ENCODE results near the gene GFPT1.
"Not testable (repeated sequence)": the region's sequence is repeated elsewhere in the genome, so short reads cannot be mapped to it uniquely, and the experiment has no call there.

Gene GFPT1

DNA sequence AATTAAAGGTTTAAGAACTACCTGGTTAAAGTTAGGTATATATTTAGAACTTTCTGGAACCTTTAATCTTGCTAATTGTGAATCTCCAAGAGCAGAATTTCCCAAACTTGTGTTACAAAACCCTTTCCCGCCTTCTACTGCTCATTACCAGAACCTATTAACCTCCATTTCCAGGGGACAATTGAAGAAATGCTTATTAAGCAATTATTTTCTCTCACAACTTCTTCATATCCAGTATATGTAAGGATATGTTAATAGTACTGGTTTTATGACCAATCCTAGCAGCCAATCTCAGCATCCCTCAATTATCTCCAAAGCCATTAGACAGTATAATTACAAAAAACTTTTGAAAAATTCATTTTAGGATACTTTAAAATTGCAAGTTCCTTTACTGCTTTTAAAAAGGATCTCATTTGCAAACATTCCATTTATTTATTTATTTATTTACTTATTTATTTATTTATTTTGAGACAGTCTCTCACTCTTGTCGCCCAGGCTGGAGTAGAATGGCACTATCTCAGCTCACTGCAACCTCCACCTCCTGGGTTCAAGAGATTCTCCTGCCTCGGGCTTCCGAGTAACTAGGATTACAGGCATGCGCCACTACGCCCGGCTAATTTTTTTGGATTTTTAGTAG, 3.7 kb downstream of the GFPT1 start:
- no peak for DNase-seq

DNA sequence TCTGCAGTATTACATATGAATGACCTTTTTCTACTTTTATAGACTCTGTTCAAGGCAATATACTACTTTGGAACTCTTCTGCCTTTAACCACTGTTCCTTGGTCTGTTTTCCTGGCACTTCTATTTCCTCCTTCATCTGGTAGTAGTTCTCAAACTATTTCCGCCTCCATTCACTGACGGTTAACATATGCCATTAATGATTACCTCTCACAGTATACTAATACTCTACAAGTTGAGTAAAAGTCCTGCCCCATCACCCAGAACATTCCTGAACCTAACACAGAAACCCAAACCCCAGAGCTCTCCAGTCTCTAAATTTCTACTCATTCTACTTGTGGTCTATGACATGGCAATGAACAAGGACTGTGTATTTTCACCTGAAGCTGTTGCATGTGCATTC, 4.5 kb downstream of the GFPT1 start:
- DNase-seq = no peak

DNA sequence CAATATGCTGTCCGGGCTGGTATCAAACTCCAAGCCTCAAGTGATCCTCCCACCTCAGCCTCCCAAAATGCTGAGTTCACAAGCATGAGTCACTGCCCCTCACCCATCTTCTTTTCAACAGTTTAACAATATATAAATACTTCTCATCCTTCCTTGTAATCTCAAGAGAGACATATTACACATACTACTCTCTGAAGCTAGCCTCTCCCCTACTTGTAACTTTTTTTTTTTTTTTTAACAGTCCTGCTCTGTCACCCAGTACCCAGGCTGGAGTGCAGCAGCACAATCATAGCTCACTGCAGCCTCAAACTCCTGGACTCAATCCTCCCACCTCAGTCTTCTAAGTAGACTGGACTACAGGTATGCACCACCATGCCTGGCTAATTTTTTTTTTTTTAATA, 5.7 kb downstream of the GFPT1 start:
- no peak for DNase-seq

DNA sequence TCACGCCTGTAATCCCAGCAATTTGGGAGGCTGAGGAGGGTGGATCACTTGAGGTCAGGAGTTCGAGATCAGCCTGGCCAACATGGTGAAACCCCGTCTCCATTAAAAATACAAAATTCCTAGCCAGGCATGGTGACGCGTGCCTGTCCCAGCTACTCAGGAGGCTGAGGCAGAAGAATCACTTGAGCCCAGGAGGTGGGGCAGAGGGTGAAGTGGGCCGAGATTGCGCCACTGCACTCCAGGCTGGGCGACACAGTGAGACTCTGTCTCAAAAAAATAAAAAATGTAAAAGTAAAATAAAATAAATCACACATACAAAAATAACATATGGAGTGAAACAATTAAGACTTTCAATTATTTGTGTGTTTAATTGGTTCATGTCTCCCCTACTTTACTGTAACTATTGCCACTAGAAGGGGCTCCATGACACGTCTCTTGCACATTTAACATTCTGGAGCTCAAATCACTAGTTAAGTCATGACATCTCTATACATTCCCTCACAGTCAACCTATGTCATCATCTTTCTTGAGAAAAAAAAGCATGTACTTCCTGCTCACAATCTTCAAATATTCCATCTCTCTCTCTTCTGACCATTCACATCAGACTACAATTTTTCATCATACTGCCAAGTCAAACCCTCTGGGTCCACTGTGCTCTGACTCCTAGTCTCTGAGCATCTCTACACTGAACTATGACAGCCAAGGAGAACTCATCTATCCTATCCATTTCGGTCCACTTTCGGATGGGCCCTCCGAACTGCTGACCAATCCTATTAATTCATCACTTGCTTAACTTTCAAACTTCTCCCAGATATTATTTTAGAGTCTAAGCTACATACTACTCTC, 6.7 kb downstream of the GFPT1 start:
- DNase-seq = no peak

DNA sequence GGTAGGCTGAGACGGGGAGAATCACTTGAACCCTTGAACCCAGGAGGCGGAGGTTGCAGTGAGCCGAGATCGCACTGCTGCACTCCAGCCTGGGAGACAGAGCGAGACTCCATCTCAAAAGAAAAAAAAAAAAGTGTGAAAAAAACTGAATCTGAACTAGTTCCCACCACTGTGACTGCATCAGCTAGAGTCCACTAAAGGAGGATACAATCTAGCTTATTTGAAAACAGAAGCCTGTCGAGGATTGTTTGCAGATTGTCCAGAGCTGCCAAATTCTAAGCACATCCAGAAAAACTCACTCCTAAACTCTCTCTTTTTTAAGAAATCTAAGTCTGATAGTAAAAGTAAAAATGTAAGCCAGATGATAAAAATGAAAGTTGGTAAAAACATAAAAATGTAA, 10.6 kb downstream of the GFPT1 start:
- DNase-seq = no peak

DNA sequence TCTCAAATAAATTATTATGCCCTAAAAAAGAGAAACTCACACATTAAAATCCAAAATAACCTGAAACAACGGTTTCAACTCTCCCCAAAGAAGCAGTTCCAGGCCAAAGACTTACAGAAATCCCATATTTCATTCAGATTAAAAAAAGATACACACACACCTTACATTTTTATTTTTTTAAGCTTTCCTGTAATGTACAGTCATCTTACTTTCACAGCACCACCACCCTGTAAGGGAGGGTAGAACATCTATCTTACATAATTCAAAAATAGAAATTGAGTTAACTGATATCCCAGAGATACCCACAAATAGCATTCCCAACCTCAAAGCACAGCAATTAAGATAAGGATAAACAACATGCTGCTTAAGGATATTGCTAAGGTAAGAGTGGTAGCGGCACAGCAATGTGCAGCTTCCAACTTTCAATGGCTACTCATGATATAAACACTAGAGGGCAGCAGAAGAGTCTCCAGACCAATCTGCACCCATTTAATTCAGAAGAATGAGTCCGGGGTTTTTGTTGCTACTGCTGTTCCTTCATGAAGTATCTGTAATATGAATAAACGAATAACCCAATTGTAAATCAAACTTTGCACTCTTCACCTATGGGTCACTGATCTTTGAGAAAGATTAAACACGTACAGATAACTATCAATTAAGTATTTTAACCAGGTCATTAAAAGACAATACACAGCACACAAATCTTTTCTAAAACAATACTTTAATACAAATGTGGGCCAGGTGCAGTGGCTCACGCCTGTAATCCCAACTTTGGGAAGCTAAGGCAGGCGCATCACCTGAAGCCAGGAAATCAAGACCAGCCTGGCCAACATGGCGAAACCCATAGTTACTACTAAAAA, 11.3 kb downstream of the GFPT1 start:
- no peak for DNase-seq

DNA sequence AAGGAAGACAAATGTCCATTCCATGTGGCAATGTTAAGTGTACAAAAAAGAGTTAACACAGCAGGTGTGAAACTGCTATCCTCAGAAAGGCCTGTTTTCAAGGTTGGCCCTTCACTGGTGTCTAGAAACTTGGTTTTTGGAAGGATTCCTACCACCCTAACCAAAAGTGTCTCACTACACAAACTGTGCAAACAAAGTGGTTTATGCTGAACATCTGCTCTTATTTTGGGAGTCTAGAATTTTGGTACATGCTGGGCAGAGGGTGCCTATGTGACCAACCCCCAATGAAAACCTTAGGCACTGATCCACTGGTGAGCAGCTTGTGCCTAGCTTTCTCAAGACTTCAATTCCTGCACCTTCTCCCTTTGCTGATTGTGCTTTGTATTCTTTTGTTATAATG, 14.3 kb downstream of the GFPT1 start:
- DNase-seq = no peak

DNA sequence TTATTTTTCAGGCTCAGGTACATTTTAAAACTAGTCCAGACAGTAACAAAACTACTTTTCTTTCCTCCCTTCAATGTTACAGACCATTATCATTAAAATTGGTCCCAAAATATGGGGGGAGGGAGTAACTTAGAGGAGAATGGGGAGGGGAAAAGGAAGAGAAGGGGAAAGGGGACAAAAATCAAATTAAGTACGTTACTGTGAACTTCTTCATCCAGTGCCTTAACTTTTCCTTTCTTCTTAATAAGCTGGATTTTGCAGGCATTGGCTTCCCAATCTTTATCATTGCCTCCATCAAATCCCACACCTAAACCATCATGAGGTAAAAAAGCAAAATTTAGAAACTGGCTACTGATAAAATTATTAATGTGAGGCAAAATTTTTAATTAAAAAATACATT, 17.2 kb downstream of the GFPT1 start:
- no peak for DNase-seq

DNA sequence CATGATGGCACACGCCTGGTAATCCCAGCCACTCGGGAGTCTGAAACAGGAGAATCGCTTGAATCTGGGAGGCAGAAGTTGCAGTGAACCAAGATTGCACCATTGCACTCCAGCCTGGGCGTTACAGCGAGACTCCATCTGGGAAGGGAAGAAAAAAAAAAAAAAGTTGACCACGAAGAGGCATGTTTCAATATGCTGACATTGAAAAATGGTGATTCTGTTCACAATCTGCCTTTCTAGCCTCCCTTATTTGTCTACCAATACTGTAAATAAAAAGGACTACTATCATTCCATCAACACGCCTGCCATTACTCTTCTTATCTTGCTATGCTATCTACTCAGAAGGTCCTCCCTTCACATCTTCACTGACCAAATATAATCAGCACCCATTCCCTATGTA, 18.4 kb downstream of the GFPT1 start:
- DNase-seq = no peak

DNA sequence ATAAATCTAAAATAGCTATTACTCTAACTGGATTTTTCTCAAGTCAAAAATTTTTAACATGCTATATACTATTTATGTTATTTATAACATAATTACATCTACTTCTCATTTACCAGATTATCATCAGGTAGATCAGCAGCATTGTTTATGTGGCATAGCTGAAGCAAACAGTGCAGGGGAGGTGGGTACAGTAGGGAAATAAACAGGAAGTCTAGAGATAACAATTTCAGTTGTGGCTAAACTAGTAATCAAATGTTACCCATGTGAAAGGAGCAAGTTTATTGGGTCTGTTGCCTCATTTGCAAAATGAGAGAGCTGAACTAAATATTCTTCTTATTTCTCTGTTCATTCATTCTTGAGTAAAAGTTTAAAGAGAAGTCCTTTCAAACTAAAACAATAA, 27.7 kb downstream of the GFPT1 start:
- DNase-seq = no peak

DNA sequence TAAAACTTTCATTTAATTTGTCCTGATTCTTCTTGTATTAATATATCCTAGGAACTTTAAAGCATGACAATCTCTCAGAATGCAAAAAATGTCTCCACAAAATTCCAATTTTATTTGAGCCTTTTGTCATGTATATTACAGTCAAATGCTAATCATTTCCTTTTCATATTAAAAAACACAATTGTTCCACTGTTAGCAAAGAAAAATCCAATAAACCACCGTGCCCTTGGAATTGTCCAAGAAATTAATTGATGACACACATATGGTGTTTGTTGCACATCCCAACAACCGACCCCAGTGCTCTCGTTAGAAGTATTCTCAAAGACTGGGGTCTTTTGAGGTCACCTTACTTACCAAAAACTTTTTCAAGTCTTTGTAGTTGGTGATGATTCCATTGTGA, 28.1 kb downstream of the GFPT1 start:
- DNase-seq = no peak

DNA sequence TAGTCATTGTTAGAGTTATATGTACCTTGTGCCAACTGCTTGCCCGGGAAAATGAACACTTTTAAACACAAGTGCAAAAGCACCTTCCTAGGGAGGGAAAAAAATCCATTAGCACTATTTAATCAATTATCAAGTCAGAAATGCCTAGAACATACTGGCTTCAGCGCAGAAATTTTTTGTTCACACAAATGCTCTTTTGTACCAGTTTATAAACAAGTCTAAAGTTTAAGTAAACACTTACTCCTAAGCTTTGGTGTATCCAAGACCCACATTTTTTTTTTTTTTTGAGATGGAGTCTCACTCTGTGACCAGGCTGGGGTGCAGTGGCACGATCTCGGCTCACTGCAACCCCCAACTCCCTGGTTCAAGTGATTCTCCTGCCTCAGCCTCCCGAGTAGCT, 30.6 kb downstream of the GFPT1 start:
- DNase-seq = no peak

DNA sequence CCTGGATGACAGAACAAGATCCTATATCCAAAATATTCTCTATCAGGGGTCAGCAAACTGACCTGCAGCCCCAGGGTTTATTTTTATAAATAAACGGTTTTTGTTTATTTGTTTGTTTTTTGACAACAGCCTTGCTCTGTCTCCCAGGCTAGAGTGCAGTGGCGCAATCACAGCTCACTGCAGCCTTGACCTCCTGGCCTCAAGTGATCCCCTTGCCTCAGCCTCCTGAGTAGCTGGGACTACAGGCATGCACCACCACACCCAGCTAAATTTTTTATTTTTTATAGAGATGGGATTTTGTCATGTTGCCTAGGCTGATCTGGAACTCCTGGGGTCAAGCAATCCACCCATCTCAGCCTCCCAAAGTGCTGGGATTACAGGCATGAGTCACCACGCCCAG, 32.1 kb downstream of the GFPT1 start:
- not testable (repeated sequence) for DNase-seq

DNA sequence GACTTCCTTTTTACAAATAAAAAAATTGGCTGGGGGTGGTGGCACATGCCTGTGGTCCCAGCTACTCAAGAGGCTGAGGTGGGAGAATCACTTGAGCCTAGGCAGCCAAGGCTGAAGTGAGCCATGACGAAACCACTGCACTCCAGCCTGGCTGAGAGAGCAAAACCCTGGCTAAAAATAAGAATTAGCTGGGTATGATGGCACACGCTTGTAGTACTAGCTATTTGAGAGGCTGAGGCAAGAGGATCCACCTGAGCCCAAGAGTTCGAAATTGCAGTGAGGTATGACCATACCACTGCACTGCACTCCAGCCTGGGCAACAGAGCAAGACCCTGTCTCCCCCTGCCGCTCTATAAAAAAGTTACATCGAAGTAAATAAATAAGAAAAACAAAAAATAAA, 33.7 kb downstream of the GFPT1 start:
- DNase-seq = no peak

DNA sequence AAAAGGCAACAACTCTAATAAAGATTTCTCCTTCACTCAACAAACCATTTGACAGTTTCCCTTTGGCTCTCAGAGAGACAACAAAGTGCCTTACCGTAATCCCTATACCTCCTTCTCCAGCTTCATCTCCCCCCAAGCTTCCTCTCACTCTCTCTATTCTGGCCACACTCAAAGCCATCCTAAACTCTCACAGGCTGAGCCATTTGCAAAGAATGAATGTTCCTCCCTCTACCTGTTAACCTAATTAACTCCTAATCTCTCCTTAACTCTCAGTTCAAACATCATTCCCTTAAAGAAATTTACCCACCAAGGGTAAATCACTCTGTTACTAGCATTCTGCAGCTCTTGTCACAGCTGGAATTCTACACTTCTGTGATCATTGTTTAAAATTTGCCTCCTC, 38.2 kb downstream of the GFPT1 start:
- DNase-seq = no peak

DNA sequence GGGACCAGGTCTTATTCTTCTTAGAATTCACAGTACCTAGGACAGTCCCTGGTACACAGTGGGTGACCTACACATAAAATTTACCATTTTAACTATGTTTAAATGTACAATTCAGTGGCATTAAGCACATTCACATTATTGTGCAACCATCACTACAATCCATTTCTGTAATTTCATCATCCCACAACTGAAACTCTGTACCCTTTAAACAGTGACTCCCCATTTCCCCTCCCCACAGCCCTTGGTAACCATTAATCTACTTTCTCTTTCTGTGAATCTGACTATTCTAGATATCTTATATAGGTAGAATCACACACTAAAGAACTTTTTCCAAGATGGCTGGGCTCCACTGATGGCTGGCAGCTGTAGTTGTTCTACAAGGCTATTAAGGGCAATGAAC, 41.6 kb downstream of the GFPT1 start:
- DNase-seq = no peak

DNA sequence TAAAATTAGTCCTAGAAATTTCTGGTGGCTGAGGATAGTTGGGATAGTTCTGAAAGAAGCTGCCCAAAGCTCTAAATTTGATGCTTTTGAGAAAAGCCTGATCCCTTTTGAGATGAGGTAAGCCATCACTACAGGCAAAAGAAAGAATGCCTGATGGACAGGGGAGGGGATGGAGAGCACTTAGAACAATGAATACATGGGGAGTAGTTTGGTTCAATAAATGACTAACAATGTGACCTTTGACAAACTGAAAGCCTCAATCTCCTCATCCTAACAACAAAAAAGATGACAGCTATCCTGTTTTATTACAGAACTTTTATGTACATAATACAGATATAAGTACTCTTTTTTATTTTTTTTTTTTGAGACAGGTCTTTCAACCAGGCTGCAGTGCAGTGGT, 42.7 kb downstream of the GFPT1 start:
- no peak for DNase-seq

DNA sequence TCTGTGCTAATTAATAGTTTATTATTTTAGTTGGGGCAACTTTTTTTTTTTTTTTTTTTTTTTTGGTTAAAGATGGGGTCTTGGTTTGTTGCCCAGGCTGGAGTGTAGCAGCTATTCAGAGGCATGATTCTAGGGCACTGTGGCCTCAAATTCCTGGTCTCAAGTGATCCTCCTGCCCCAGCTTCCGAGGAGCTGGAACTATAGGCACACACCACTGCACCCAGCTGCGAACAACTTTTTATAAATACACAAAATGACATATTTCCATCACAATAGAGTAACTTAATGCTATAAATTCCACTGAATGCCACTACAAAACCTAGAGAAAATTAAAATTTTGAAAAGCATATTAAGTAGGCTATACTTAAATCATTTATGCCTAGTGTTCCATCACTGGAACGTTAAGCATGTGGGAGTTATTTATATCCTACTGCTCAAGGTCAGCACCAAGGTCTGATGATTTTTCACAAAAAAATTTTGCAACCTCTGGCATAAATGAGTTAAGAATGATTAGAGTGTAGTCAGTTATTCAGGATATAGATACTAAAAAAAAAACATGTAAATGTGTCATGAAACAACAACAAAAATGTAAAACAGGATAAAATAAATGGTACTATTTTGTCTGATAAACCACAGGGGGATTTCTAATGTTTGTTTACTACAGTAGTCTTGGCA, 46.8 kb downstream of the GFPT1 start:
- no peak for DNase-seq

DNA sequence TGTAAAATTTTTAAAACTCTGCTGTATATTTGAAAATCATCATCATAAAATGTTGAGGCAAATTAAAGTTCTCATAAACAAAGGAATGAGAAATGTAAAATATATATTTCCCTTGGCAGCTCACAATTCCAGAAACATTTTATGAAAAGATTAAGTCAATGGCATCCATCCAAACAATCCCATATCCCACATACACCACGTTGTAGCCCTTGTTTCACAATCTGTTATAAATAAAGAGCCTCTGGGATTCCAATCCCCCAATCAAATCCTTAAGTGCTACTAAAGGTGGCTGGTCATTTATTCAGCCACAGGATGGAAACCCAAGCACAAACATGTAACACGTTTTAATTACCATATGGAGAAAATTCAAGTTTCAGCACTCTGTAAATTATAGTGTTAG, 51.7 kb downstream of the GFPT1 start:
- DNase-seq = no peak

DNA sequence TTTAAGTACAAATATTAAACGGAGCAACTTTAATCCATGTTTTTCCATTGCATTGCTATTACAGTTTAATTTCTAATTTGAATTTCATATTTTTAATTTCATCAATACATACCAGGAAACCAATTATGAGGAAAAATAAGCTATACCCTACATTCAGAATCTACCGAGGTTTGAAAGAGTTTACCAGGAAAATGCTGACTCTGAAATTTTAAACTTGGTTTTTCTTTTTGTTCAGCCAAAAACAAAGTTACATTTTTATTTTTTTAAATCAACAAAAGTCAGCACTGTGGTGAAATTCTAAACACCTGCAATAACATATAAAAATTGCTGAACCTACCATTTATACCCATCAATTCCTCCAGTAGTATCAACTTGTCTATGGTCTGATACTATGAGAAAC, 53.7 kb downstream of the GFPT1 start:
- no peak for DNase-seq

DNA sequence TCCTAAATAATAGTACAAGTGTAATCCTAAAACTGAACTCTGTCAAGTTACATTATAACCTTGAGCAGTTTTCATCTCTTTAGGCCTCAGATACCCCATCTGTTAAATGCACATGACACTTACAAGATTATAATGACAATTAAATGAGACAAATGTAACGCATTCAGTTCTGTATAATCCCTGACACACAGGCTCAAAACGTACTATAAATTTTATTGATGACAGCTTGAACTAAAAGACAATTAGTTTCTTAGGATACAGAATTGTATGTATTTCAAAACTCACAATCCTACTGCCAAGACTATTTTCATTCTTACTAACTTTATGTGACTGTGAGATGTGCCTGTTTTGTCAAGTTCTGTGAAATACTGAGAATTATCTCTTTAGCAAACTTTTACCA, 56.2 kb downstream of the GFPT1 start:
- no peak for DNase-seq

DNA sequence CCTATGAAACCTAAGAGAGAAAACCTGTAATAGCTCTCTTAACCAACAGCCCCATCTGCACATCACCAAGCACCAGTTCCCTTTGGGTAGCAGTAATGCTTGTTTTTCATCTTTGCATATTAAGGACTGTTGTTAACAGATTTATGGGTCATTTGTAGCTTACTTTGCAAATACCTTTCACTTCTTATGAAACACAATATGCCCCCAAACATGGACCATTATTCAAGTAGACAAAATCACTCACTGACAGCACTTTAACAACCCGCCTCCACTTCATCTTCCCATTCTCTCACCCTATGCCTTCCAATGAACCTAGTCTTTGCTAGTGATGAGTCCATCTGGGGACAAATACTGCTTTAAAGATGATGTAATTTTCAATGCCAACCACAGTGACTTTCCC, 64.4 kb downstream of the GFPT1 start:
- no peak for DNase-seq

DNA sequence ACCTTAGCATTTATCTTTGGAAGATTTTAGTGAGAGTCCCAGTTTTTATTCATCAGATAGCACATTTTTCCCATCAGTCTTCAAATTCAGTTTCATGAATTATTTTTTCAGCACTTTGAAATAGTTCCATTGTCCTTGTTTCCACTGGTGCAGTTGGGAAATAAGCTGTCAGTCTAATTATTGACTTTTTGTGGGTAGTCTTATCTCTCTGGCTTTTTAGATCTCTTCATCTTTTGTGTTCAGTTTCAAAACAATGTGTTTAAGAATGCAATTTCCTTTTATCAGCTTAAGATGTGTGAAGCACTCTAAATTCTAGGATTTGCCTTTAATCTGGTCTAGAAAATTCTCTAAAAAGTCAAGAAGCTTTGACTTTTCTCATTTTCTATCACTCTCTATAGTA, 70.5 kb downstream of the GFPT1 start:
- no peak for DNase-seq

Data from stimulated activated CD4-positive, alpha-beta T cell treated with anti-CD3 and anti-CD28 coated beads, Interleukin-12 subunit alpha, Interleukin-12 subunit beta, amount 100 ng/mL, for 4 hours (primary cell).